B cell (primary cell): Measurements from ENCODE around the gene TRNP1. TPM values are rescaled to one million over a fixed set of nuclear protein-coding genes. Genes with fewer than 3 reads are reported as not detected.

ENCODE experiments used
- ATAC-seq: fragments of 200-7000 bp; cut with Tn5 transposase; one replicate; pipeline ENCODE4 v1.10.0; 2021; ENCODE audit warnings: low read depth, mild to moderate bottlenecking, moderate number of reproducible peaks, moderate library complexity
- CTCF ChIA-PET: fragments of 350-600 bp; sonication (Branson Sonifier 250); formaldehyde crosslinking; loops from one replicate; lab custom pipeline; 2021; ENCODE audit warnings: antibody characterized with exemption, inconsistent platforms; lab: Charles Lee
- POLR2A ChIA-PET: fragments of 350-600 bp; sonication (Branson Sonifier 250); formaldehyde crosslinking; loops from one replicate; lab custom pipeline; 2021; ENCODE audit warnings: antibody characterized with exemption; lab: Charles Lee
- DNase-seq: peaks from one replicate; pipeline ENCODE4 v3.0.0; 2013
- H2AFZ ChIP-seq: 2 replicates; pipeline ENCODE4 v1.6.1; 2012; ENCODE audit warnings: mild to moderate bottlenecking, low read depth, low read length; ENCODE audit not compliant: insufficient read depth, poor library complexity, severe bottlenecking
- H3K27ac ChIP-seq, 2 donors: 1 replicate in 1 of 2; 2 replicates in 1 of 2; pipeline ENCODE4 v1.5.1; 2012 to 2013; ENCODE audit warnings: low read length in 2 of 2, mild to moderate bottlenecking in 2 of 2, moderate library complexity in 1 of 2
- H3K27me3 ChIP-seq, 4 experiments: fragments of 200-600 bp in 1 of 4; sonication (generic) in 1 of 4; replicated peaks in 1 of 4; 1 replicate in 2 of 4; 2 replicates in 2 of 4; pipeline versions ENCODE4 v1.6.1 to v1.7.0; 2013 to 2016; ENCODE audit warnings: low read length in 3 of 4, mild to moderate bottlenecking in 2 of 4, mixed read lengths in 1 of 4, moderate library complexity in 1 of 4; ENCODE audit not compliant: insufficient read depth in 4 of 4, control insufficient read depth in 3 of 4; ENCODE audit errors: control extremely low read depth in 1 of 4
- H3K36me3 ChIP-seq, 2 experiments: replicated peaks in 1 of 2; 1 replicate in 1 of 2; 2 replicates in 1 of 2; pipeline versions ENCODE4 v1.6.1 to v1.7.1; 2013; ENCODE audit warnings: low read length in 1 of 2; ENCODE audit not compliant: insufficient read depth in 2 of 2, control insufficient read depth in 1 of 2; ENCODE audit errors: control extremely low read depth in 1 of 2, extremely low read depth in 1 of 2
- H3K4me1 ChIP-seq, 2 donors: fragments of 200-600 bp in 1 of 2; sonication (generic) in 1 of 2; 1 replicate in 1 of 2; 2 replicates in 1 of 2; pipeline versions ENCODE4 v1.5.1 to v1.6.1; 2013 to 2017; ENCODE audit warnings: low read length in 2 of 2; ENCODE audit not compliant: control insufficient read depth in 2 of 2, insufficient read depth in 2 of 2
- H3K4me2 ChIP-seq: replicated peaks from 2 replicates; pipeline ENCODE3; 2012; ENCODE audit warnings: mild to moderate bottlenecking, low read depth, low read length; ENCODE audit not compliant: poor library complexity, severe bottlenecking
- H3K4me3 ChIP-seq, 5 experiments: fragments of 200-600 bp in 1 of 5; sonication (generic) in 1 of 5; 1 replicate in 3 of 5; 2 replicates in 2 of 5; pipeline versions ENCODE4 v1.5.1 to v1.7.0; 2011 to 2016; ENCODE audit warnings: low read length in 4 of 5, mild to moderate bottlenecking in 4 of 5, low read depth in 2 of 5, control low read depth in 1 of 5, moderate library complexity in 1 of 5; ENCODE audit not compliant: insufficient read depth in 1 of 5; ENCODE audit errors: control extremely low read depth in 1 of 5, extremely low read depth in 1 of 5
- H3K79me2 ChIP-seq: fragments of 200-600 bp; sonication (generic); one replicate; pipeline ENCODE4 v1.6.0; 2016; ENCODE audit warnings: low read length; ENCODE audit not compliant: control insufficient read depth, insufficient read depth
- H3K9ac ChIP-seq: fragments of 200-600 bp; sonication (generic); 2 replicates; pipeline ENCODE4 v1.6.1; 2017; ENCODE audit warnings: mild to moderate bottlenecking, low read length, moderate library complexity
- H3K9me3 ChIP-seq, 3 donors: one replicate each; pipeline versions ENCODE4 v1.6.1 to v1.7.1; 2013; ENCODE audit warnings: low read length in 2 of 3; ENCODE audit not compliant: control insufficient read depth in 2 of 3, insufficient read depth in 1 of 3; ENCODE audit errors: control extremely low read depth in 1 of 3
- H4K20me1 ChIP-seq: 2 replicates; pipeline ENCODE4 v1.6.0; 2012; ENCODE audit warnings: mild to moderate bottlenecking, low read length; ENCODE audit not compliant: insufficient read depth, control insufficient read depth, poor library complexity, severe bottlenecking
- H3K27ac Mint-ChIP-seq: one replicate; pipeline ENCODE4 v1.8.0; 2021; ENCODE audit warnings: mixed read lengths
- H3K27me3 Mint-ChIP-seq: one replicate; pipeline ENCODE4 v1.8.0; 2021; ENCODE audit warnings: mixed read lengths
- H3K4me1 Mint-ChIP-seq: one replicate; pipeline ENCODE4 v1.8.0; 2021; ENCODE audit warnings: mixed read lengths
- H3K4me3 Mint-ChIP-seq: one replicate; pipeline ENCODE4 v1.8.0; 2021; ENCODE audit warnings: mixed read lengths
- H3K9me3 Mint-ChIP-seq: one replicate; pipeline ENCODE4 v1.8.0; 2022; ENCODE audit warnings: mixed read lengths; ENCODE audit not compliant: insufficient read depth
- EZH2 ChIP-seq: IDR thresholded peaks from 2 replicates; pipeline ENCODE4 v1.6.1; 2012; ENCODE audit warnings: borderline replicate concordance, low read depth, mild to moderate bottlenecking, moderate library complexity, low read length; ENCODE audit not compliant: insufficient read depth, poor library complexity, severe bottlenecking
- WGBS: methylation state at CpG from one replicate; pipeline ENCODE4 v1.1.5; 2013; ENCODE audit warnings: missing lambda C conversion rate; ENCODE audit not compliant: insufficient coverage; 5-methylcytosine and 5-hydroxymethylcytosine counted together
- intact Hi-C: fragments of 100-400 bp; cut with micrococcal nuclease; formaldehyde crosslinking; loops from one replicate; pipeline ENCODE4 v1.10.0; 2022
- polyA plus RNA-seq: library from polyadenylated mRNA; depleted of rRNA; stranded (reverse); fragments of >200 nt; gene quantifications from 2 replicates; pipeline ENCODE4 v1.2.3, GENCODE V29; 2012
- total RNA-seq, 2 donors: library from RNA; stranded (reverse); fragments of 120-200 nt in 1 of 2; gene quantifications; 1 replicate in 1 of 2; 2 replicates in 1 of 2; pipeline versions ENCODE4 v1.2.3 to v1.2.4, GENCODE V29; 2013 to 2022
- TF ChIP-seq, protein P1 (sequence below): fragments of 200-600 bp; IDR thresholded peaks from one replicate; pipeline ENCODE4 v1.8.0; 2022; ENCODE audit warnings: antibody characterized with exemption, mild to moderate bottlenecking

TRNP1 gene
- total and polyA plus RNA-seq, 2 donors (not counting 1 experiment from before 2014, with no cell fraction given): 0.54 to 2.3 TPM

DNA sequence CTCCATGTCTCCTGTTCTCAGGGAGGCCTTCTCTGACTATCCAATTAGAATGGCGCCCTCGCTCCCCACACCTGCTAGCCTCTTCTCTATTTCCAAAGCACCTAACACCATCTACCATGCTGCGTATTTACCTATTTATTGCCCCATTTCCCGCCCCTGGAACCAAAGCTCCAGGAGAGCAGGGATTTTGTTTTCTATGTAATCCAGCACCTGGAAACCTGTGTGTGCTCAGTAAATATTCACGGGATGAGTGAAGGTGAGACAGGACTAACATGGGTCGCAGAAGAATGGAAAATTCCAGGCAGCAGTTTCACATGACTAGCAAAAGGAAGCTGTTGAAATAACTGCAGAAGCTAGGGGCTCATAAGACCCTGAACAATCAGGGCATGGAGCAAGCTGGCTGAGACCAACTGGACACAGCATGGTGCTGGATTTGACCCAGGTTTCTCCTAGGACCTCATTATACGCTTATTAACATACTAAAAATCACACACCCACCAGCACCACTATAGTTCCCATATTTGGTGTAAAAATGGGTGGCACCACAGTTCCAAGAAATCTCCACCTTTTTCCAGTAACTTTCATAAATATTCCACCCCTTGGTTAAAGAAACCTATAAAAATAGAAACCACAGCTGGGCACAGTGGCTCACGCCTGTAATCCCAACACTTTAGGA is 34.2 kb downstream of the TRNP1 start:
- Histone ChIP-seq H2AFZ (no peak overlapping the region), H4K20me1 (no peaks in the 10 kb centered on the region), H3K9me3 (no peaks in the 10 kb centered on the region), H3K4me3 (no peak overlapping the region), H3K27me3 (peaks cover 0 to 12% (median 0%) of the 10 kb centered on the region in 4 experiments), H3K4me2 (no peak overlapping the region), H3K79me2 (no peaks in the 10 kb centered on the region), H3K36me3 (no peaks in the 10 kb centered on the region), H3K4me1 (peaks cover 5 to 8% of the 10 kb centered on the region in 2 donors), H3K27ac (no peak overlapping the region), H3K9ac (no peak overlapping the region)
- 60% methylated on average over 4 of the region's 8 CpGs for WGBS
- Mint-ChIP-seq H3K27me3 (peaks cover 9% of the 10 kb centered on the region), H3K4me3 (no peak overlapping the region), H3K4me1 (peaks cover 5% of the 10 kb centered on the region), H3K9me3 (no peaks in the 10 kb centered on the region), H3K27ac (no peak overlapping the region)
- CTCF ChIA-PET: interaction anchor here (1.4 kb wide), 1 partner anchor 17 kb away, joined by 8 read pairs; no protein-coding TSS in a partner anchor
- POLR2A ChIA-PET: interaction anchor here (0.7 kb wide), 1 partner anchor 11 kb away, joined by 3 read pairs; no protein-coding TSS in a partner anchor
- TF ChIP-seq, protein P1, sequence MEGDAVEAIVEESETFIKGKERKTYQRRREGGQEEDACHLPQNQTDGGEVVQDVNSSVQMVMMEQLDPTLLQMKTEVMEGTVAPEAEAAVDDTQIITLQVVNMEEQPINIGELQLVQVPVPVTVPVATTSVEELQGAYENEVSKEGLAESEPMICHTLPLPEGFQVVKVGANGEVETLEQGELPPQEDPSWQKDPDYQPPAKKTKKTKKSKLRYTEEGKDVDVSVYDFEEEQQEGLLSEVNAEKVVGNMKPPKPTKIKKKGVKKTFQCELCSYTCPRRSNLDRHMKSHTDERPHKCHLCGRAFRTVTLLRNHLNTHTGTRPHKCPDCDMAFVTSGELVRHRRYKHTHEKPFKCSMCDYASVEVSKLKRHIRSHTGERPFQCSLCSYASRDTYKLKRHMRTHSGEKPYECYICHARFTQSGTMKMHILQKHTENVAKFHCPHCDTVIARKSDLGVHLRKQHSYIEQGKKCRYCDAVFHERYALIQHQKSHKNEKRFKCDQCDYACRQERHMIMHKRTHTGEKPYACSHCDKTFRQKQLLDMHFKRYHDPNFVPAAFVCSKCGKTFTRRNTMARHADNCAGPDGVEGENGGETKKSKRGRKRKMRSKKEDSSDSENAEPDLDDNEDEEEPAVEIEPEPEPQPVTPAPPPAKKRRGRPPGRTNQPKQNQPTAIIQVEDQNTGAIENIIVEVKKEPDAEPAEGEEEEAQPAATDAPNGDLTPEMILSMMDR: no peak
- TF ChIP-seq EZH2: no peak
- ATAC-seq (no peak), DNase-seq (no peak)
- intact Hi-C loops: no loop called here

GRCh38 chr1:27029517-27029916 is 36.0 kb downstream of the TRNP1 start:
- Histone ChIP-seq H3K79me2 (no peaks in the 10 kb centered on the region), H2AFZ (no peak overlapping the region), H3K27ac (no peak overlapping the region), H3K9me3 (no peaks in the 10 kb centered on the region), H3K4me3 (no peak overlapping the region), H3K9ac (no peak overlapping the region), H4K20me1 (no peaks in the 10 kb centered on the region), H3K4me2 (no peak overlapping the region), H3K4me1 (peaks cover 5 to 8% of the 10 kb centered on the region in 2 donors), H3K27me3 (peaks cover 0 to 12% (median 0%) of the 10 kb centered on the region in 4 experiments), H3K36me3 (no peaks in the 10 kb centered on the region)
- peaks cover 5% of the 10 kb centered on the region for H3K4me1 Mint-ChIP-seq
- TF ChIP-seq EZH2: no peak
- TF ChIP-seq, protein P1: no peak
- DNase-seq (no peak), ATAC-seq (no peak)
- intact Hi-C loops: no loop called here
- H3K27me3 Mint-ChIP-seq: peaks cover 9% of the 10 kb centered on the region
- no peaks in the 10 kb centered on the region for H3K9me3 Mint-ChIP-seq
- ChIA-PET POLR2A (interaction anchor here (0.6 kb wide), 1 partner anchor 21 kb away, joined by 3 read pairs; no protein-coding TSS in a partner anchor), CTCF (interaction anchor here (1.1 kb wide), 1 partner anchor 16 kb away, joined by 5 read pairs; no protein-coding TSS in a partner anchor)
- no peak overlapping the region for H3K27ac Mint-ChIP-seq
- 97% methylated on average over 7 of the region's 9 CpGs for WGBS
- H3K4me3 Mint-ChIP-seq: no peak overlapping the region
